WERI-Rb-1 (cell line): Measurements from ENCODE around the gene TRIM62.
A peak's percentile ranks its signal among the peaks of the same experiment; 100 is the strongest.
"Not testable (repeated sequence)": the region's sequence is repeated elsewhere in the genome, so short reads cannot be mapped to it uniquely, and the experiment has no call there.

ENCODE experiments used
- DNase-seq: peaks from one replicate; pipeline ENCODE4 v3.0.0-alpha.2; 2020
- H3K27ac ChIP-seq: fragments of 250-450 bp; sonication (Bioruptor Pico); 2 replicates; pipeline ENCODE4 v1.5.1; 2020; ENCODE audit warnings: mild to moderate bottlenecking, moderate library complexity
- H3K27me3 ChIP-seq: fragments of 250-450 bp; sonication (Bioruptor Pico); 2 replicates; pipeline ENCODE4 v1.5.1; 2021; ENCODE audit warnings: mild to moderate bottlenecking, low read depth, moderate library complexity; ENCODE audit not compliant: insufficient read depth, severe bottlenecking
- H3K36me3 ChIP-seq: fragments of 250-450 bp; sonication (Bioruptor Pico); 2 replicates; pipeline ENCODE4 v1.5.1; 2020; ENCODE audit warnings: mild to moderate bottlenecking, moderate library complexity
- H3K4me3 ChIP-seq: 2 replicates; pipeline ENCODE4 v1.5.1; 2011; ENCODE audit warnings: low read depth, mild to moderate bottlenecking, control low read depth, low read length
- H3K9me3 ChIP-seq: fragments of 250-450 bp; sonication (Bioruptor Pico); 2 replicates; pipeline ENCODE4 v1.5.1; 2021; ENCODE audit warnings: mild to moderate bottlenecking, moderate library complexity; ENCODE audit not compliant: severe bottlenecking
- CTCF ChIP-seq: IDR thresholded peaks from 2 replicates; pipeline ENCODE4 v1.5.1; 2011; ENCODE audit warnings: low read depth, mild to moderate bottlenecking, control low read depth, inconsistent platforms, low read length

The TRIM62 gene

GRCh38 chr1:33140153-33141149 lies 41.4 kb downstream of the TRIM62 start:
- H3K27ac ChIP-seq: peak overlapping the region; percentile 63
- no peaks in the 10 kb centered on the region for H3K27me3 ChIP-seq
- H3K36me3 ChIP-seq: peaks cover 7% of the 10 kb centered on the region
- no peaks in the 10 kb centered on the region for H3K9me3 ChIP-seq
- DNase-seq: peak; percentile 60
- H3K4me3 ChIP-seq: no peak overlapping the region
- peak; percentile 35; the same call in 1 of the 2 replicates for TF ChIP-seq CTCF

GRCh38 chr1:33137800-33138199 lies 44.0 kb downstream of the TRIM62 start:
- H3K9me3 ChIP-seq: no peaks in the 10 kb centered on the region
- H3K27me3 ChIP-seq: no peaks in the 10 kb centered on the region
- TF ChIP-seq CTCF: peak; percentile 78
- no peak overlapping the region for H3K4me3 ChIP-seq
- peak; percentile 81 for DNase-seq
- H3K36me3 ChIP-seq: no peaks in the 10 kb centered on the region
- H3K27ac ChIP-seq: no peak overlapping the region; the same call in 1 of the 2 replicates

- H3K4me3 ChIP-seq, H3K9me3 ChIP-seq, H3K27me3 ChIP-seq, H3K27ac ChIP-seq, DNase-seq, H3K36me3 ChIP-seq: not testable (repeated sequence)
These were observed 45.8 kb downstream of the TRIM62 start for GRCh38 chr1:33136041-33136440.

- no peak overlapping the region for H3K4me3 ChIP-seq
- H3K36me3 ChIP-seq: no peaks in the 10 kb centered on the region
- DNase-seq: no peak
- H3K27me3 ChIP-seq: no peaks in the 10 kb centered on the region
- no peak overlapping the region for H3K27ac ChIP-seq
- TF ChIP-seq CTCF: no peak
- H3K9me3 ChIP-seq: no peaks in the 10 kb centered on the region
These were observed 48.3 kb downstream of the TRIM62 start for GRCh38 chr1:33133478-33134105.

GRCh38 chr1:33132549-33132948 lies 49.3 kb downstream of the TRIM62 start:
- Histone ChIP-seq H3K27ac (no peak overlapping the region), H3K36me3 (no peaks in the 10 kb centered on the region), H3K9me3 (no peaks in the 10 kb centered on the region), H3K4me3 (no peak overlapping the region), H3K27me3 (no peaks in the 10 kb centered on the region)
- TF ChIP-seq CTCF: no peak
- no peak for DNase-seq

GRCh38 chr1:33131191-33131590 lies 50.7 kb downstream of the TRIM62 start:
- Histone ChIP-seq H3K9me3 (peaks cover 3% of the 10 kb centered on the region), H3K4me3 (no peak overlapping the region), H3K36me3 (no peaks in the 10 kb centered on the region), H3K27ac (no peak overlapping the region), H3K27me3 (no peaks in the 10 kb centered on the region)
- no peak for DNase-seq
- no peak for TF ChIP-seq CTCF
